Measurements from ENCODE around the gene GIPC3.
A peak's percentile ranks its signal among the peaks of the same experiment; 100 is the strongest.
"Not testable (repeated sequence)": the region's sequence is repeated elsewhere in the genome, so short reads cannot be mapped to it uniquely, and the experiment has no call there.

The GIPC3 gene

GRCh38 chr19:3625996-3626472 lies 40.8 kb downstream of the GIPC3 start:
- Histone ChIP-seq H3K27ac (ENCODE audit: insufficient read depth in 1 of 2, low read depth in 1 of 2, low read length in 2 of 2, poor library complexity in 1 of 2, severe bottlenecking in 2 of 2) (peak overlapping the region; percentile 87 to 92), H3K4me3 (ENCODE audit: control insufficient read depth in 1 of 7, extremely low read depth in 1 of 7, insufficient read depth in 4 of 7, low read depth in 2 of 7, low read length in 6 of 7) (peak overlapping the region; percentile 82 to 100 (median 94)), H3K36me3 (ENCODE audit: control insufficient read depth in 4 of 4, insufficient read depth in 4 of 4, low read length in 3 of 4) (peaks cover 0 to 24% (median 16%) of the 10 kb centered on the region in 4 experiments), H3K27me3 (replicated peaks in 2 of 5; ENCODE audit: control insufficient read depth in 4 of 5, insufficient read depth in 5 of 5, low read length in 4 of 5) (no peaks in the 10 kb centered on the region), H3K4me1 (ENCODE audit: control extremely low read depth in 1 of 4, control insufficient read depth in 4 of 4, insufficient read depth in 4 of 4, low read length in 3 of 4) (peaks cover 5 to 23% (median 20%) of the 10 kb centered on the region in 4 experiments), H3K9me3 (ENCODE audit: control extremely low read depth in 1 of 5, control insufficient read depth in 4 of 5, insufficient read depth in 2 of 5, low read depth in 1 of 5, low read length in 4 of 5) (no peaks in the 10 kb centered on the region)
- 2% methylated on average over 21 of the region's 21 CpGs for WGBS (ENCODE audit: insufficient coverage)
- CTCF ChIA-PET: interaction anchor here (1.3 to 2.7 kb wide), 2 partner anchors 33 to 40 kb away, joined by 4 to 13 read pairs; partner anchors contain the start of gene GIPC3
- POLR2A ChIA-PET: no interaction called here
- no peak for DNase-seq

GRCh38 chr19:3626473-3627350 lies 41.4 kb downstream of the GIPC3 start, which contains the start of gene CACTIN:
CACTIN (minus strand) TSS chr19:3626790; CDS start chr19:3626762, 28 bp downstream.
- Histone ChIP-seq H3K36me3 (ENCODE audit: control insufficient read depth in 4 of 4, insufficient read depth in 4 of 4, low read length in 3 of 4) (peaks cover 0 to 25% (median 12%) of the 10 kb centered on the region in 4 experiments), H3K27me3 (replicated peaks in 2 of 5; ENCODE audit: control insufficient read depth in 4 of 5, insufficient read depth in 5 of 5, low read length in 4 of 5) (no peaks in the 10 kb centered on the region), H3K4me1 (ENCODE audit: control extremely low read depth in 1 of 4, control insufficient read depth in 4 of 4, insufficient read depth in 4 of 4, low read length in 3 of 4) (peaks cover 5 to 23% (median 20%) of the 10 kb centered on the region in 4 experiments), H3K4me3 (ENCODE audit: control insufficient read depth in 1 of 7, extremely low read depth in 1 of 7, insufficient read depth in 4 of 7, low read depth in 2 of 7, low read length in 6 of 7) (peak within 1 kb of the TSS; percentile 82 to 100 (median 94)), H3K27ac (ENCODE audit: insufficient read depth in 1 of 2, low read depth in 1 of 2, low read length in 2 of 2, poor library complexity in 1 of 2, severe bottlenecking in 2 of 2) (peak within 1 kb of the TSS; percentile 87 to 92), H3K9me3 (ENCODE audit: control extremely low read depth in 1 of 5, control insufficient read depth in 4 of 5, insufficient read depth in 2 of 5, low read depth in 1 of 5, low read length in 4 of 5) (no peaks in the 10 kb centered on the region)
- 0% methylated on average over 77 of the region's 80 CpGs for WGBS (ENCODE audit: insufficient coverage)
- DNase-seq: peak; percentile 98 to 99 (median 99)
- ChIA-PET CTCF (interaction anchor here (0.7 kb wide), 1 partner anchor 86 kb away, joined by 3 read pairs; no protein-coding TSS in a partner anchor), POLR2A (no interaction called here)

GRCh38 chr19:3627351-3627723 lies 42.1 kb downstream of the GIPC3 start:
- Histone ChIP-seq H3K9me3 (ENCODE audit: control extremely low read depth in 1 of 5, control insufficient read depth in 4 of 5, insufficient read depth in 2 of 5, low read depth in 1 of 5, low read length in 4 of 5) (no peaks in the 10 kb centered on the region), H3K4me1 (ENCODE audit: control extremely low read depth in 1 of 4, control insufficient read depth in 4 of 4, insufficient read depth in 4 of 4, low read length in 3 of 4) (peaks cover 5 to 23% (median 20%) of the 10 kb centered on the region in 4 experiments), H3K27ac (ENCODE audit: insufficient read depth in 1 of 2, low read depth in 1 of 2, low read length in 2 of 2, poor library complexity in 1 of 2, severe bottlenecking in 2 of 2) (no peak overlapping the region), H3K36me3 (ENCODE audit: control insufficient read depth in 4 of 4, insufficient read depth in 4 of 4, low read length in 3 of 4) (peaks cover 0 to 24% (median 12%) of the 10 kb centered on the region in 4 experiments), H3K4me3 (ENCODE audit: control insufficient read depth in 1 of 7, extremely low read depth in 1 of 7, insufficient read depth in 4 of 7, low read depth in 2 of 7, low read length in 6 of 7) (peak overlapping the region in 3 of 7 experiments; percentile 32 to 100 (median 99)), H3K27me3 (replicated peaks in 2 of 5; ENCODE audit: control insufficient read depth in 4 of 5, insufficient read depth in 5 of 5, low read length in 4 of 5) (no peaks in the 10 kb centered on the region)
- DNase-seq: no peak
- CTCF ChIA-PET: interaction anchor here (0.7 kb wide), 1 partner anchor 85 kb away, joined by 3 read pairs; no protein-coding TSS in a partner anchor
- 79% methylated on average over 2 of the region's 7 CpGs for WGBS (ENCODE audit: insufficient coverage)
- POLR2A ChIA-PET: no interaction called here

GRCh38 chr19:3628766-3629165 lies 43.5 kb downstream of the GIPC3 start:
- H3K27ac ChIP-seq (ENCODE audit: insufficient read depth in 1 of 2, low read depth in 1 of 2, low read length in 2 of 2, poor library complexity in 1 of 2, severe bottlenecking in 2 of 2); CTCF ChIA-PET; DNase-seq; H3K27me3 ChIP-seq (replicated peaks in 2 of 5; ENCODE audit: control insufficient read depth in 4 of 5, insufficient read depth in 5 of 5, low read length in 4 of 5); H3K9me3 ChIP-seq (ENCODE audit: control extremely low read depth in 1 of 5, control insufficient read depth in 4 of 5, insufficient read depth in 2 of 5, low read depth in 1 of 5, low read length in 4 of 5); H3K4me3 ChIP-seq (ENCODE audit: control insufficient read depth in 1 of 7, extremely low read depth in 1 of 7, insufficient read depth in 4 of 7, low read depth in 2 of 7, low read length in 6 of 7): not testable (repeated sequence)
- 90% methylated on average over 8 of the region's 9 CpGs for WGBS (ENCODE audit: insufficient coverage)
- peaks cover 0 to 19% (median 11%) of the 10 kb centered on the region in 4 experiments for H3K36me3 ChIP-seq (ENCODE audit: control insufficient read depth in 4 of 4, insufficient read depth in 4 of 4, low read length in 3 of 4)
- peaks cover 5 to 23% (median 20%) of the 10 kb centered on the region in 4 experiments for H3K4me1 ChIP-seq (ENCODE audit: control extremely low read depth in 1 of 4, control insufficient read depth in 4 of 4, insufficient read depth in 4 of 4, low read length in 3 of 4)
- POLR2A ChIA-PET: interaction anchor here (0.6 to 0.7 kb wide), 2 partner anchors 88 to 488 kb away, joined by 3 to 11 read pairs; no protein-coding TSS in a partner anchor

- no peak for DNase-seq
- H3K4me3 ChIP-seq (ENCODE audit: control insufficient read depth in 1 of 7, extremely low read depth in 1 of 7, insufficient read depth in 4 of 7, low read depth in 2 of 7, low read length in 6 of 7): no peak overlapping the region
- WGBS (ENCODE audit: insufficient coverage): 92% methylated on average over 33 of the region's 43 CpGs
- peaks cover 0 to 19% (median 11%) of the 10 kb centered on the region in 4 experiments for H3K36me3 ChIP-seq (ENCODE audit: control insufficient read depth in 4 of 4, insufficient read depth in 4 of 4, low read length in 3 of 4)
- no peak overlapping the region for H3K27ac ChIP-seq (ENCODE audit: insufficient read depth in 1 of 2, low read depth in 1 of 2, low read length in 2 of 2, poor library complexity in 1 of 2, severe bottlenecking in 2 of 2)
- ChIA-PET POLR2A (no interaction called here), CTCF (no interaction called here)
- no peaks in the 10 kb centered on the region for H3K9me3 ChIP-seq (ENCODE audit: control extremely low read depth in 1 of 5, control insufficient read depth in 4 of 5, insufficient read depth in 2 of 5, low read depth in 1 of 5, low read length in 4 of 5)
- no peaks in the 10 kb centered on the region for H3K27me3 ChIP-seq (replicated peaks in 2 of 5; ENCODE audit: control insufficient read depth in 4 of 5, insufficient read depth in 5 of 5, low read length in 4 of 5)
- H3K4me1 ChIP-seq (ENCODE audit: control extremely low read depth in 1 of 4, control insufficient read depth in 4 of 4, insufficient read depth in 4 of 4, low read length in 3 of 4): peaks cover 0 to 5% (median 1%) of the 10 kb centered on the region in 4 experiments
Measured at GRCh38 chr19:3631053-3631861, 46.0 kb downstream of the GIPC3 start.

GRCh38 chr19:3632098-3632497 lies 46.8 kb downstream of the GIPC3 start:
- no peak for DNase-seq
- Histone ChIP-seq H3K36me3 (ENCODE audit: control insufficient read depth in 4 of 4, insufficient read depth in 4 of 4, low read length in 3 of 4) (peaks cover 0 to 26% (median 16%) of the 10 kb centered on the region in 4 experiments), H3K4me1 (ENCODE audit: control extremely low read depth in 1 of 4, control insufficient read depth in 4 of 4, insufficient read depth in 4 of 4, low read length in 3 of 4) (peaks cover 0 to 3% (median 0%) of the 10 kb centered on the region in 4 experiments), H3K27ac (ENCODE audit: insufficient read depth in 1 of 2, low read depth in 1 of 2, low read length in 2 of 2, poor library complexity in 1 of 2, severe bottlenecking in 2 of 2) (no peak overlapping the region), H3K27me3 (replicated peaks in 2 of 5; ENCODE audit: control insufficient read depth in 4 of 5, insufficient read depth in 5 of 5, low read length in 4 of 5) (no peaks in the 10 kb centered on the region), H3K4me3 (ENCODE audit: control insufficient read depth in 1 of 7, extremely low read depth in 1 of 7, insufficient read depth in 4 of 7, low read depth in 2 of 7, low read length in 6 of 7) (no peak overlapping the region), H3K9me3 (ENCODE audit: control extremely low read depth in 1 of 5, control insufficient read depth in 4 of 5, insufficient read depth in 2 of 5, low read depth in 1 of 5, low read length in 4 of 5) (no peaks in the 10 kb centered on the region)
- 93% methylated on average over 16 of the region's 16 CpGs for WGBS (ENCODE audit: insufficient coverage)
- ChIA-PET CTCF (no interaction called here), POLR2A (no interaction called here)

Measured in common myeloid progenitor, CD34-positive (primary cell).